Amniotic stem cell (primary cell): ENCODE measurements around the gene PARP16.
"Not testable (repeated sequence)": the region's sequence is repeated elsewhere in the genome, so short reads cannot be mapped to it uniquely, and the experiment has no call there.

ENCODE experiments used
- DNase-seq: peaks from one replicate; lab custom pipeline; 2025; lab: John Stamatoyannopoulos, UW

Gene PARP16

DNA sequence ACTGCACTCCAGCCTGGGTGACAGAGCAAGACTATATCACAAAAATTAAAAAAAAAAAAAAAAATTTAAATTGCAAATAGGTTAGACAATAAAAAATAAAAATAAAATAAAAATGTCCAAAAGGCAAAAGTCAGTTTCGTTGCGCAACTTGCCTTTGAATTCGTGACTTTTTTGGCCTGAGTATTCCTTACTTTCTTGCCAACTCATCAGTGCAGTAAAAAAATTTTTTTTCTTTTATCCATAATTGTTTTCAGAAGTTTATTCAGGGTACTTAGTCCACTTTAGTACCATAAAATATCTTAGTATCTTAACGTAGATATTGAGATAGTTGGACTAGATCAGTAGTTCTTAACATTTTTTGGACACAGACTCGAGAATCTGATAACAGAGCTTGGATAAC lies 53.0 kb downstream of the PARP16 start:
- no peak for DNase-seq

DNA sequence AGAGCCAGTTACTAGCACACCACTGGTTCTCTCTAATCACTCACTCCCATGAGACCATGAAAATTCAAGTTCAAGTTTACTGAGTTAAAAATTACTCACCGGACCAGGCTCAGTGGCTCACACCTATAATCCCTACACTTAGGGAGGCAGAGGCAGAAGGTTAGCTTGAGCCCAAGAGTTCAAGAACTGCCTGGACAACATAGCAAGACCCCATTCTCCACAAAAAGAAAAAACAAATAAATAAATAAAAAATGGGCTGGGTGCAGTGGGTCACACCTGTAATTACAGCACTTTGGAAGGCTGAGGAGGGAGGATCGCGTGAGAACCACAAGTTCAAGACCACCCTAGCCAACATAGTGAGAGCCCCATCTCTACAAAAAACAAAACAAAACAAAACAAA lies 54.2 kb downstream of the PARP16 start:
- no peak for DNase-seq

DNA sequence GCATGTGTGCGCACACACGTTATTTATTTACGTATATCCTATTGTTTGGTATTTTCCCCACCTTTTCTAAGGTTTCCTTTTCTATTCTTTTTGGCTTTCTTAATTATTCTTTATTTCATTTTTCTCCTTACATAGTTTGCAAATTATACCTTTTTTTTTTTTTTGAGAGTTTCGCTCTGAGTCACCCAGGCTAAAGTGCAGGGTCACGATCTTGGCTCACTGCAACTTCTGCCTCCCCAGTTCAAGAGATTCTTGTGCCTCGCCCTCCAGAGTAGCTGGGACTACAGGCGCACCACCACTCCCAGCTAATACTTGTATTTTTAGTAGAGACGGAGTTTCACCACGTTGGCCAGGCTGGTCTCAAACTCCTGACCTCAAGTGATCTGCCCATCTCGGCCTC lies 55.4 kb downstream of the PARP16 start:
- no peak for DNase-seq

DNA sequence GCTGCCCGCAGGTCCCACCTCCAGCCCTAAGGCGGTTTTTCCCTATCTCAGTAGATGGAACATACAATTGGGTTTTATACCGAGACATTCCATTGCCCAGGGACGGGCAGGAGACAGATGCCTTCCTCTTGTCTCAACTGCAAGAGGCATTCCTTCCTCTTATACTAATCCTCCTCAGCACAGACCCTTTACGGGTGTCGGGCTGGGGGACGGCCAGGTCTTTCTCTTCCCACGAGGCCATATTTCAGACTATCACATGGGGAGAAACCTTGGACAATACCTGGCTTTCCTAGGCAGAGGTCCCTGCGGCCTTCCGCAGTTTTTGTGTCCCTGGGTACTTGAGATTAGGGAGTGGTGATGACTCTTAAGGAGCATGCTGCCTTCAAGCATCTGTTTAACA lies 59.8 kb downstream of the PARP16 start:
- not testable (repeated sequence) for DNase-seq

DNA sequence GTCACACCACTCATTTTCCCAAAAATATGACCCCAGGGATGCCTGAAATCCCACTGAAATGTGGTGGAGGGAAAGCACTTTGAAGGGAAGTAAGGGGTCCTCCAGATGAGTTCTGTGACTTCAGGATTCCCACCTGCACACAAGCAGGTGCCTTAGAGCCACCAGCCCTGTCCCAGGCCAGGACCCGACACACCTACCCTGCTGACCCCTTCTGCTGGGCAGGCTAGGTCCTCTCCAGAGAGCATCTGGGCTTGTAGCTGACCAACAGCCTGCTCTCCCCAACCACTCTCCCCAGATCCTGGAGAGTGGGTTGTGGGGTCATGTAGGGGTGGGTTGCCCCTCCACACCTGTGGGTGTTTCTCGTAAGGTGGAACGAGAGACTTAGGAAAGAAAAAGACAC lies 60.5 kb downstream of the PARP16 start:
- no peak for DNase-seq

DNA sequence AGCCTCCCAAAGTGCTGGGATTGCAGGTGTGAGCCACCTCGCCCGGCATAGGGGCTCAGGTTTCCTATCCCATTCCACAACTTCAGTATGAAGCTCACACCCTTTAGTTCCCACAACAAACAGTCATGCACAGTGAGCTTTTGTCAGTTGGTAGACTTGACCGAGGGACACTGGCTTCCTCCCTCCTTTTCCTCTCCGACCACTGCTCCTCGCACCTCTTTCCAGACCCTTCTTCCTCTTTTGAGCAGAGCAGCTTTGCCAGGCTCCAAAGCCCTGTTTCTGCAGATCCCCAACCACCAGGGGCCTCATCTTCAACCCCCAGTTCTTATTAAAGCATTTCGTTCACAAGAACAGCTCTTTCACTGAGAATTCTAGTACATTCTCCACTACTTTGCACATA lies 62.7 kb downstream of the PARP16 start:
- DNase-seq, result no peak

DNA sequence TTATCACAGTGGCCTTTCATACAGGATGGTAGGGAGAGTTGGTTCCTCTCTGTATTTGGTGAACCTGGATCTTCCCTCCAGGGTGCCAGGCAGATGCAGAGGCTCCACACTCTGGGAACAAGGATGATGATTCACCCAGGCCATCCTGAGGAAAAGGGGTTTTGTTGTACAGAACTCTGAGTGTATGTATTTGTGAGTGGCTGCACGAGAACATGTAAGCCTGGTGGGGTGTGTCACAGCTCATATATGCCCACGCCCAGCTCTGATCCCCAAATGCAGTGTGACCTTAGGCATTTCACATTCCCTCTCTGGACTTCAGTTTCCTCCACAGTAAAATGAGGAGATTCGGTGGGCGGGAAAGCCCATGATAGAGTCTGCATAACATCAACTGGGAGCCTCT lies 63.8 kb downstream of the PARP16 start:
- no peak for DNase-seq

DNA sequence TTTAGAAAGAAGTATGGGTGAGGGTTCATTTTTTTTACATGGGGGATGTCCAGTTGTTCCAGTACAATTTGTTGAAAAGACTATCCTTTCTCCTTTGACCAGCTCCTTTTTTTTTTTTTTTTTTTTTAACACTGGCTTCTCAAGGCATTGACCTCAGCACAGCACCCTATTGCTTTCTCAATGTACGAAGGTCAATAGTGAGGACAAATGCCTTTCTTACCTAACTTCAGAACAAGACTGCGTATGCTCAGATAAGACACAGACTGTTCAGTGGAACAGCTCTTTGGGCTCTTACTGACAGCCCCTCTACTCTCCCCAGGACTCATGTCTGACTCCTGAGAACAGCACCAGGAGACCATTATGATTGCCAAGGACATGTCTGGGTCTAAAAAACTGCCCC lies 65.0 kb downstream of the PARP16 start:
- DNase-seq, result no peak

DNA sequence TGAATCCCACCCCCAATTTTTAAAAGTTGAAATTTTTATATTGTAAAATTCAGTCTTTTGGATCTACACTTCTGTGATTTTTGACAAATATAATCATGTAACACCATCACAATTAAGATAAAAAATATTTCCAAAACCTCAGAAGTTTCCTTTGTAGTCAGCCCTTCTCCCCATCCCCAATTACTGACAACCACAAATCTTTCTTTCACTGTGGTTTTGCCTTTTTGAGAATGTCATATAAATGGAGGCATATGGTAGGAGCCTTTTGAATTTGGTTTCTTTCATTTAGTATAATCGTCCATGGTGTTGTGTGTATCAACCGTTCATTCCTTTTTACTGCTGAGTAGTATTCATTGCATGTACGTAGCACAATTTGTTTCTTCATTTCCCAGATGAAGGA lies 67.5 kb downstream of the PARP16 start:
- DNase-seq, result no peak

DNA sequence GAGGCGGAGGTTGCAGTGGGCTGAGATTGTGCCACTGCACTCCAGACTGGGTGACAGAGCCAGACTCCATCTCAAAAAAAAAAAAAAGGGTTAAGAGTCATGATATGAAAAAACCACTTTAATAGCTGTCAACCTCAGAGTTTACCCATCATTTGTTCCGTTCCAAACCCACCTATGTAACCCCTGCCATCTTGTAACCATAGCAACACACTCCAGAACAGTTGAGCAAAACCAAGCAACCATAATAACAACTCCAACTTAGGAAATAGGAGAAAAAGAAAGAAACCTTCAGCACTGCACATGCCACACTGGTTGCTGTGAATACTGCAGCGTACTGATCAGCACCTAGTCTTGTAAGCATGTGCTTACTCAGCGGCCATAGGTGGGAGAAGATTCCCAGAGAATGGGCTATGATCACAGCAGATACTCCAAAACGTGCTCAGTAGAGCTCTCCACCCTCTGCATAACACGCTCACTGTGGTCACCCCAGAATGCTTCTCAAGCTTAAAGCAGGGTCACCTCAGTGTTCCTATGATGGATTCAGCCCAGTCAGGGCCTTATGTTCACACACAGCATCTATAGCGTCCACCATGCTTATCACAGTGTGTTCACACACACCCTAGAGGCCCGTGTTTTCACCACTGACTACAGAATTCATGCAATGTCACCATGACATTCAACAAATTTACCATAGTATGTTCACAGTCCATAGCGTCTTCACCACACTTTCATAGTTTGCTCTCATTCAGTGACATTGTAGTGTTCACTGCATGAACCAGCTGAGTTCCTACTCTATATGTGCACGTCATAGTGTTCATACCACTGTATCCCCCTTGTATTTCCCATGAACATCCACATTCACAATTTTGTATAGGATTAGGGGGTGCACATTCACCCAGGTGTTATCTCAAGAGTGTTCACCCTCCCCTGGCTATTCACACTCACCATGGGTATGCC lies 68.9 kb downstream of the PARP16 start:
- DNase-seq, result no peak

DNA sequence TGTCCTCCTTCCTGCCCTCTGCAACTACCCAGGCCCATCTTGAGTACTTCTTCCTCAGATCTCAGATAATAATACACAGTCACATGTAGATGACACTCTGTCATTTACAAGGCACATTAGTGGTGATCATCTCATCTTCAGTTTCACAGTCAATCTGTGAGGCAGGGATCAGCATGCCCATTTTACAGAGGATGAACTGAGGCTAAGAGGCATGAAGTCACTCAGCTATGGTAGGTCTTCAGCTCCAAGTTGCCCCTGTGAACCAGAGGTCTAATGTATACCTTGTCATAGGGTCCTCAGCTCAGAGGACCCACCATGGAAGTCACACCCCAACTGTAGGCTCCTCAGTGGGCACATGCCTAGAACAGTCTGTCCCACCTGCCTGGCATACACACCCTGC lies 71.2 kb downstream of the PARP16 start:
- no peak for DNase-seq

DNA sequence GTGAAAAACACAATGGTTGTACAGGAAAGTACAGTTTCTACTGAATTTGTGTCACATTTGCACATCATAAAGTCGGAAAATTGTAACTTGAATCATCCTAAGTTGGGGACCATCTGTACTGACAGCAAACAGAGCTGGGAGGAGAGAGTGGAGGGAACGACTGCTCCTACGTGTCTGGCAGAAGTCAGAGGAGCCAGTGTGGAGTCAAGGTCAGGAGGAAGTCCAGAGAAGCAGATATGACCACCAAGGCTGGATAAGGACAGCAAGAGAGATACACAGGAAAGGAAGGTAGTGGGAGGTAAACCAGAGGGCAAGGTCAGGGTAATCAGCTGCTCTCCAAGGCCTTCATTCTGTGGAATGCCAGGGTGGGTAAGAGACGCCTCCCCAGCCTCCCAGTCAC lies 72.7 kb downstream of the PARP16 start:
- DNase-seq, result no peak

DNA sequence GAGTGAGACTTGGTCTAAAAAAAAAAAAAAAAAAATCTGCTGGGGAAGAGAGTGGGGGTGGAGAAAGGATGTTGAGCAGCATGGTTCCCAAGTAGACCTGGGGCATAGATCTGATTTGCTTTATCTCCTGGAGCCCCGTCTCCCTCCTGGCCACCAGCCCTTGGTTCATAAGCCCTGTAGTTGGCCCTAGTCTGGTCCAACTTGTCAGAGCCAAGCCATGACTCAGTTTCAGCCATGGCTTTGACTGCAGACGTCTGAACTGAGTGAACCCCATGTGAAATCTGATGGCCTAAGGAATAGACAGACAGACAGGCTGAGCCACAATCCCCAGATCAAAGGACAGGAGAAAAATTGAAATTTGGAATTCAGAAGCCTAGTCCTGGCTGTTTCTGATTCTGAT lies 73.4 kb downstream of the PARP16 start:
- DNase-seq, result no peak

DNA sequence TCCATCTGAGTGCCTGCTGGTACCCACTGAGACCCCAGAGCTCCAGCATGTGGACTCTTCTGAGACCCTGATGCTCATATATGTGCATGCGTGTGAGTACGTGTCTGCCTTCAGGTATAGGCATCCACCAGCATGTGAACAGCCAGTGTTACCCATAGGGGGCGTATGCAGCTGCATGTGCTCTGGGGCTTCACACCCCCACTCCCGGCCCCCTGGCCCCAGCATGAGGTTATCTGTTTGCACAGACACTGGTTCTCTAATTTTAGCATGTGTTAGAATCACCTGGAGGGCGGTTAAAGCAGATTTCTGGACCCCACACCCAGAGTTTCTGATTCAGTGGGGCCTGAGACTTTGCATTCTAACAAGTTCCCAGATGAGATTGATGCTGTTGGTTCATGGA lies 74.6 kb downstream of the PARP16 start:
- no peak for DNase-seq

DNA sequence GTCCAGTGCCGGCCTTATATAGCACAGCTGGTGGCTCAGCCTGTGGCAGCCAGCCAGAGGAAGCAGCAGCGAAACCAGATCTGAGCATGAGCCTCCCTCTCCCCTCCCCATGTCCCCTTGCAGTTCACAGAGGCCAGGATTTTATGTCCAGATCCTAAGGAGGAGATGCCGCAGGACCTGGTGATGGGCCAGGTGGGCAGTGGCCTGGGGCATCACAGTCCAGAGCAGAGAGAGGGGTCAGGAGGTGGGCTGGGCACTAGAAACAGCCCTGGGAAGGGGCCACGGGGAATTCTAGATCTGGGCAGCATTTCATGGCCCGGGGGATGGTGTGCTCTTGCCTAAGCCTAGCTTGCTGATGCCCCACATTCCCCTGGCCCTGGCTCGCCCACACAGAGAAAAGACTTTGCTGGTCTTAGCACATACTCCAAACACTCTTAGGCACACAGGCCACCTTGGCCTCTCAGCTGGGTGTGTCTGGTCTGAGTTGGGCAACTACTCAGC lies 75.2 kb downstream of the PARP16 start:
- DNase-seq, result no peak

DNA sequence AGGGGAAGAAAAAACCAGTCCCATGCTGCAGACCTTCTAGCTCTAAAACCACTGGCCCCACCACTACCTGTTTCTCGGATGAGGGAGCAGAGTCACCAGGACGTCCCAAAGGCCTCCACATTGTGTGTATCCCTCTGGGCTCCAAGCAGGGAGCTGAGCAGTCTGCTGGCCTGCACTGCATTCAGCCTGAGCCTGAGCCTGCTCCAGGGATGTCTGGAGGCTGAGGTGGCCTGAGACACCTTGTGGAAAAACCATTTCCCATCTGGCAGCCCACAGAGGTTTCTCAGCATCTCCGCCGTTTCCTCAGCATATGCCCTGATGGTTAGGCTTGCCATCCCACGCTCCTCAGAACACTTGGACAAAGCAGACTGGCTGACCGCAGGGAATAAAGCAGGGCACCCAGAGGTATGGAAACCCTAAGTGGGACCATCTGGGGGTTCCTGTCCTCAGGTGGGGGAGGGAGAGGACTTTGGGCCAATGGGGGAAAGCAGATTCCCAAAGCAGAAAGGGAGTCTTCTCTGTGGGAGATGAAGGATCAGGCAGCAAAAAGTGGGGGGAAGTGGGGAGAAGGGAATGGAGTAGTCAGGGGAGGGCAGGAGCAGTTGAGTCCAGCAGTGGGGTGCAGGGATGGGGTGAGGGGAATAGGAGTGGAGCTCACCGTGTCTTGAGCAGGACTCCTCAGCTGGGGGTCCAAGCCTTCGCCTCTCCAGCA lies 75.8 kb downstream of the PARP16 start, which contains the start of gene CILP:
Gene CILP, minus strand, starts transcription at position 704 of the 712 bp plus-strand sequence. CDS start 1,718 bp downstream, outside the sequence.
- no peak for DNase-seq

DNA sequence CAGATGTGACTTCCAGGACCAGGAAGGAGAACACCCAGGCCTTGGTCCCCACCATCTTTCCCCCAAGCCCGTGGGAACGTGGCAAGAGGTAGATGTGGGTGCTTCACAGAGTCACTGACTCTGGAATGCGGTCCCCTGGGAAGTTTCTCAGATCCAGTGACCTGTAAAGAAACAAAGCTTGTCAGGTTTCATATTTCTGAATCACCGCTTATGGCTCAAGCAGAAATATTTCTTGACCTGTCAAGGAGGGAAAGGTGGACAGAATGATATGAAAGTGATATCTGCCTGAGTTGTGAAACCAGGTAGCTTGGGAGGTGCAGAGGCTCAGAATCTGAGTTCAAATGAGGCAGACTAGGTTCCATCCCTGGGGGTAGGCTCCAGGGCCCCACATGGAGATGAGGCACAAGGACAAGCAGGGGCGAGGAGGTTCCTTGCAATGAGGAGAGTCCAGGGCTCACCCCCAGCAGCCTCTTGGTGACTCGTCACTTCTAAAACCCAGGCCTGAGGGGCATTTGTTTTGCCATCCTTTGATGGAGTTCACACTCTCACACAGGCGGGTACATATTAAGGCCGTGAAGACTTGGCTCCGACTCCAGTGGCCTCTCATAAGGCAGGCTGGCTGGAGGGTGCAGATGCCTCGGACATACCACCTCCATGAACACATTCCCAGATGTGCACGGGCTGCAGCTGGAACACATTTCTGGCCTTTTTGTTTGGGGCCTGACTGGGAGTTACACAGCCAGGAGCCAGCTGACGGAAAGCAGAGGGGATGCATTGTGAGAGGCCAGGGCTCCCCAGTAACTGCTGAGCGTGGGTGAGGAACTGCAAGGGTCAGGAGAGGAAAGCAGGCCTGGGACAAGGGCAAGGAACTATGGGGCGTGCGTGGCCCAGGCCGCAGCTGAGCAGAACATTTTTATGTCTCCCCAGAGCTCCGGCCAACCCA lies 76.7 kb downstream of the PARP16 start:
- no peak for DNase-seq

DNA sequence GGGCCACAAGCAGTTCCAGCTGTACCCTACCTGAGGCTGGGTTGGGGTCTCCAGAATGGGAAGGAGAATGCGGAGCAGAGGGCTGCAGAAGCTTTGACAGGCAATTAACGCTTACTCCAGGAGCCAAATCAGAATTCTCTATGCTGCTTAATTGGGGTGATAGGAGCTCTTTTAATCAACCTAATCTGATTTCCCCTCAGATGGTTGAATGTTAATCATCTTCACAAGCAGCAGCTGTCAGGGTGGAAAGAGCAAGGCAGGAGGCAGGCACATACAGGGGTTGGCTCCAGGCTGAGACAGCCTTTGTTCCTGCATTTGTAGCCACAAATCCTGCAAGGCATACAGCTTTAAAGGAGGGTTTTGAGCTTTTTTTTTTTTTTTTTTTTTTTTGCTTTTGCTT lies 78.0 kb downstream of the PARP16 start:
- DNase-seq, result no peak
